Measurements from ENCODE around the gene CTNNA3.

CTNNA3 gene

GRCh38 chr10:67050415-67050814 is 645.6 kb downstream of the CTNNA3 start:
- in situ Hi-C loops (cut with HindIII; ENCODE audit: low sequenced_read_pairs) = no loop called here

- in situ Hi-C loops (cut with HindIII; ENCODE audit: low sequenced_read_pairs) = no loop called here
Measured at GRCh38 chr10:67049988-67050387, 646.0 kb downstream of the CTNNA3 start.

DNA sequence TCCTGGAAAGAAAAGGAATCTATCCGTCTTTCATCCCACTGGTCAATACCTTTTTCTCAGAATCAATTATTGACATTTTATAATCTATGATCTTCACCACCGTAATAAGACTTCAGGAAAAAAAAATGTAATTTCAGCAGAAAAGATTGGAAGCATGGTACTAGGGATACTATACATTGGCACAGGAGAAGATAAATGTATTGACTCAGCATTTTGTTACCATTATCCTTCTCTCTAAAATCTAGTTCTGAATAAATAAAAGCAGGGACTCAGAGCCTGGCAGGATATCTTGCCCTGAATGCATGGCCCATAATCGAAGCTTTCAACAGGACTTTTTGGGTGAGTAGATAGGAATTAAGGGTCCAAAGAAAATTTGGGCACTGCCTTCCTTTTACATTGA is 649.5 kb downstream of the CTNNA3 start:
- in situ Hi-C loops (cut with HindIII; ENCODE audit: low sequenced_read_pairs) = no loop called here

GRCh38 chr10:67045404-67045803 is 650.6 kb downstream of the CTNNA3 start:
- in situ Hi-C loops (cut with HindIII; ENCODE audit: low sequenced_read_pairs) = no loop called here

GRCh38 chr10:67043041-67043440 is 653.0 kb downstream of the CTNNA3 start:
- in situ Hi-C loops (cut with HindIII; ENCODE audit: low sequenced_read_pairs) = no loop called here

DNA sequence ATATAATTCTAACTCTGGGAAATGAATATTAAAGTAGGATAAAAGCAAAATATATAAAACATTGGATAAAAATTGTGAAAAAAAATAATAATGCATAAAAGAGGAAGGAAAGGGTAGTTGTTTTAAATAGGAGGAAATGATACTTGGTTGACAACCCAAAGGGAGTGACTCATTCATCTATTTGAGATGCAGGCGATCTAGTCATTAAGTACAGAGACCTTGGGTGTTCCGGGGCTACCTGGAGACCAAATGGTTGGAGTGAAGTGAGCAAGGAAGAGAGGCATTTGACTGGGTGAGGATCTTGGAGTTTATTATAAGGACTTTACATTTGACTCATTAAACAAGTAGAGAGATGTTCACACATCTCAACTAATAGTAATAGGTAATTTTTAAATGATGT is 659.2 kb downstream of the CTNNA3 start:
- in situ Hi-C loops (cut with HindIII; ENCODE audit: low sequenced_read_pairs) = no loop called here

DNA sequence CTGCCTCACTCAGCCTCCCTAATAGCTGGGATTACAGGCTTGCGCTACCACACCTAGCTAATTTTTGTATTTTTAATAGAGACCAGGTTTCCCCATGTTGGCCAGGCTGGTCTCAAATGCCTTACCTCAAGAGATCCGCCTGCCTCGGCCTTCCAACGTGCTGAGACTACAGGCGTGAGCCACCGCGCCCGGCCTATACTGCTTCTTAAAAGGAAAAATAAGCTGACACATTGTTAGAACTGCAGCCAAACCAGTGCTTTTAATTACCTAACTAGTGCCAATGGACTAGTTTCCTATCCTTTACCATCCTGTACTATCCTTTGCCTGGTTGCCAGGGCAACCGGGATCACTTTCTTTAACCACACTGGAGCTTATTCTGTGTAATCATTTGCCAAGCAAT is 662.1 kb downstream of the CTNNA3 start:
- in situ Hi-C loops (cut with HindIII; ENCODE audit: low sequenced_read_pairs) = no loop called here

DNA sequence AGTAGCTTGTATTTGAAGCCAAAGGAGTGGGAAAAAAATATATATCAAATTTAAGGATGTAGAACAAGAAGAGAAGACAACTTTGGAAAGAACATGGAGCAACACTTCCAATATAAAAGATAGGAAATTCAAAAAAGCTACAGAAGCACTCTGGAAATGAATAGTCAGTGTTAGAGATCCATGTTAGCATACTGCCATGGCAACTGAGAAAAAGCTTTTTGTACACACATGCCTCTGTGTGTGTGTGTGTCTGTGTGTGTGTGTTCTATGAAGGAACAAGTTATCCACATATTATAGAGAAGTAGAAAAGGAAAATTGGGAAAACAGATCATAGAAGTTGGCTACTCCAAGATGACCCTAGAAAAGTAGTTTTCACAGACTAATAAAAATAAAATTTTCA is 673.9 kb downstream of the CTNNA3 start:
- in situ Hi-C loops (cut with HindIII; ENCODE audit: low sequenced_read_pairs) = no loop called here

DNA sequence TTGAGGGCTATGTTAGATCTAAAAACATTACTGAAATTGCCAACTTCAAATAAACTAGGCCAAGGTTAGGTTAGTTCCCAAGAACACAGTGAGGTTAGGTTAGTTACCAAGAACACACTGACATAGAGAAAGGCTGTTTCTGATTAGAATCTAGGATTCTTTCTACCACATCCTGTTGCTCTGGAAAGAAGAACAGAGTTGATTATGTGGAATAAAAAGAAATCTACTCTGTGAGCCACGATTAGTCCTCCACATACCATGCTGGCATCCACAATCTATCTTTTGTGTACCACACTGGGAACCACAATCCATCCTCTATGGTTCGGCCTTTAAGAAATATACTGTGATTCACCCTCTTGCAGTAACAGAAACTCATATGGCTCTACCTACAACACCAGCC is 678.8 kb downstream of the CTNNA3 start:
- in situ Hi-C loops (cut with HindIII; ENCODE audit: low sequenced_read_pairs) = no loop called here

- in situ Hi-C loops (cut with HindIII; ENCODE audit: low sequenced_read_pairs) = no loop called here
Measured at GRCh38 chr10:67015225-67015624, 680.8 kb downstream of the CTNNA3 start.

DNA sequence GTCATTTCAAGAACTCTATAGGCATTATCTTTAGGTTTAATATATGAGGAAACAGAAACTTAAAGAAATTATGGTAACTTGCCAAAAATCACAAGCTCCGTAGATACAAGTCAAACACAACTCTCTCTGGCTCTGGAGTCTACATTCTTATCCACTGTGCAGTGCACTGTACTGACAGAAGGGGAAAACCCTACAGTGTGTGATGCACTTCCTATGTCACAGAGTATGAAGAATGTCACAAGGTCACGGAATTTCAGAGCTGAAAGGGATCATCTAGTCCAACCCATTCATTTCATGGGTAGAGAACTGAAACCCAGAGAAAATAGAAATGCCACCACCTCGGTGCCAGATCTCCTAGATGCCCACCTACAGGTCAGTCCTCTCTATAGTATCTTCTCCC is 684.0 kb downstream of the CTNNA3 start:
- in situ Hi-C loops (cut with HindIII; ENCODE audit: low sequenced_read_pairs) = no loop called here

DNA sequence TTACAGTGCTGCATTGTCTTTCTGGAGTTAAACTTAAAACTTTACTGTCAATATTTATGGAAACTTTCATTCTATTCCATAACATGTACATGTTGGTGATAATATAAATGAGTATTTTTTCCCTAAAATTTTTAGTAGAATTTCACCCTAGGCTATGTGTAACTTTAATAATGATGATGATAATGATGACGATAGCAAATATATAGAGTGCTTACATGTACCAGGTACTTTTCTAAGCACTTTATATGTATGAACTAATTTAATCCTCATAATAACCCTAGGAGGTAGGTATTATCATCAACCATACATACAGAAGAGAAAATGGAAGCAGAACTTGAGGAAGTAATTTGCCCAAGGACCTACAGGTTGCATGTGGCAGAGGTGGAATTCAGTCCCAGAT is 684.5 kb downstream of the CTNNA3 start:
- in situ Hi-C loops (cut with HindIII; ENCODE audit: low sequenced_read_pairs) = no loop called here

DNA sequence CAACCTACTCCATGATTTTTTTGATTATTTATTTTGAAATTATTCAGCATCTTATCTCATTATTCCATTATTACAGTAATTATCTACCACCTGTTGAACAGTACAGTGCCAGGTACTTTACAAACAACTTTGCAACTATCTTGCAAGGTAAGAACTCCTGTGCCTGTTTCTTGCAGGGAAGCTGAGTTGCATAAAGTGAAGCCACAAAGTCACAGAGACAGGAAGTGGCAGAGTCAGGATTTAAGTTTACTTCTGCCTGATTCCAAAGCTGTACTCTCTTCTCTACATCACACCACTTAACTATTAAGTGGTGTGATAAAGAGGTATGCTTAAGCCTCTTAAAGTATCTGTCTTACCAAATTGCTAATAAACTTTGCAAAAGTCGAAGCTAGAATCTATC is 690.0 kb downstream of the CTNNA3 start:
- in situ Hi-C loops (cut with HindIII; ENCODE audit: low sequenced_read_pairs) = no loop called here

DNA sequence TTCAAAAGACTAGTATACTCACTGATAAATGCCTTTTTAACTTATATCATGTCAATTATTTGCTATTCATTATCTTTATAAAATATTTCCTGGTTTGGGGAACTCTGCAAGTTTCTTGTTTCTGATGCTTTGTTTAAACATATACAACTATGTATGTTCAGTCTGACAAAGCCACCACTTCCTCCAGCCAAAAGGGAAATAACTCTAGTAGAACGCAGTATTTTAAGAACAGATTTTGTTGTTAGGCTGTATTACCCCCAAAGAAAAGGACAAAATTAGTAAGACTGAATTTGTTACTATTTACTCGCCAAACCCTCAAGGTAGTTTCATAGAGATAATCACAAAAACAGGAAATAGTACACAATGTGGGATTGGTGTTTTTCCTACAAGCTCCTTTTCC is 691.3 kb downstream of the CTNNA3 start:
- in situ Hi-C loops (cut with HindIII; ENCODE audit: low sequenced_read_pairs) = no loop called here

- in situ Hi-C loops (cut with HindIII; ENCODE audit: low sequenced_read_pairs) = no loop called here
Measured at GRCh38 chr10:66999762-67000545, 696.0 kb downstream of the CTNNA3 start.

DNA sequence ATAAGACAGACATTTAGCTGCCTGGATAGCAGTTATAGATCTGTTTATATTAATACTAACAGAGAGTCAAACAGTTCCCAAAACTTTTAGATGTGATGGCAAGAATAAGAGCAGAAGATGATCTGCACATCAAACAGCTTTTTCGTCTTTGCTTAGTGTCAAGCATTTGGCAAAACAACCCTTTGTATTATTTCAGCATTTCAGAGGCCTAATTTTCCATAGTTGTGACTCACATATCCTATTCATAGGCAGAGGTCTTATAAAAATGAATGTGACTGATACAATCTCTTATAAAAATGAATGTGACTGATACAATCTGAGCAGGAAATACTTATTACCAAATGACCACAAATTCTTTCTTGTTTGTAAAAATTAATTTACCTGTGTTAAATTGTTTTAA is 699.0 kb downstream of the CTNNA3 start:
- in situ Hi-C loops (cut with HindIII; ENCODE audit: low sequenced_read_pairs) = no loop called here

GRCh38 chr10:66990143-66990830 is 705.7 kb downstream of the CTNNA3 start:
- in situ Hi-C loops (cut with HindIII; ENCODE audit: low sequenced_read_pairs) = no loop called here

DNA sequence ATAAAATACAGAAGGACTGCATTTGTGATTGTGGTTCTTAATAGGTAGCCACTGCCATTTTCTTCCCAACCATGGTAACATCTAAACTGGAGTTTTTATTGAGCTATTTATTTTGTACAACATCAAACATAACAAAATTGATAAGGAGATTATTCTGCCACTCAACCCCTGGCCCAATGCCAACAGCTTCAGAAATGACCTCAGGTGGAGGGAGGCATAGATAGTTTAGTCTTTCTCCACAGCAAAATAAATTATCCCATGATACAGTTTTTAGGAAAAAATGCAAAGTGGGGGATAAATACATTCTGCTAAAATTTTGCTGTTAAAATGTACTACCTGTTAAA is 712.5 kb downstream of the CTNNA3 start:
- in situ Hi-C loops (cut with HindIII; ENCODE audit: low sequenced_read_pairs) = no loop called here

DNA sequence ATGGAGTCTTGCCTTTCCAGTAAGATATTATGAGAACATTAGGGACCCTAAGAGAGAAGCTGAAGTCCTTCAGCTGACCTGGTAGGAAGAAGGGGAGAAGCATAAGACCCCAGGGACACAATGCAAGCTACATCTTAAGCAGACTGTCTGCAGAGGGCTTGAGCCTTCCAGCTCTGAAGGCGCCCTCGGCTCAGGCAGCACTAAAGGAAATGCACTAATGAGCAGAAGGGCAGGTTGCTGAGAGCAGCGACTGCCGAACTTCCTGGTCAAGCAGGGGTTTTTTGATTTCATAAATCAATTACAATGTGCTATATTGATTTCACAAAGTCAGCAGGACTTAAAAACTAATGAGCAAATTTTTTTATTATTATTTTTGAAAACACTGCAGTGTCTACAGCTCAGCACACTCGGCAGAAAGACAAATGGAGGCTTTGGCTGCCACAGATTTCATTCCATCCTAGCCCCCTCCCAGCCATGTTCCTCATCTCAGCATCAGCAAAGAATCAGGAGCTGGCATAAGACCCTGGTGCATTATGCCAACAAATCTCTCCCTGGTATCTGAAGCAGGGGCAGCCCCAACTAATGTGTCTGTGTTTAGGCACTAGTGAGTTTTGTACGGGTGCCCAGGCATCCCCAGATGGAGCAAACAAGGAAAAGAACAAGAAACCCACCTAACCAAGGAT is 713.1 kb downstream of the CTNNA3 start:
- in situ Hi-C loops (cut with HindIII; ENCODE audit: low sequenced_read_pairs) = no loop called here

DNA sequence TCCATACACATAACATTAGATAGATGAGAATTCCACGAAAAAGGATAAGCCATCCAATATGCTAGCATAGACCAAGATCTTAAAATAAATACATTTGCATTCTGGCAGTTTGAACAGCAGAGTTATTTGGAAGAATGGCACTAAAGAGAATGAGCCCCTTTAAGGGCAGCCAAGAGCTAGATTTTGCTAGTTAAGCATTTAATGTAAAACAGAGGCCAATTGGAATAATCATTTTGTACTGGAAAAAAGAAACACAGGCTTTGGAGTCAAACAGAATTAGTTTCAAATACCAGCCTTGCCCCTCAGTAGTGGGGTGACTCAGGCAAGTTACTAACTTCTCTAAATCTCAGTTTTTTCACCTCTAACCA is 714.0 kb downstream of the CTNNA3 start:
- in situ Hi-C loops (cut with HindIII; ENCODE audit: low sequenced_read_pairs) = no loop called here

DNA sequence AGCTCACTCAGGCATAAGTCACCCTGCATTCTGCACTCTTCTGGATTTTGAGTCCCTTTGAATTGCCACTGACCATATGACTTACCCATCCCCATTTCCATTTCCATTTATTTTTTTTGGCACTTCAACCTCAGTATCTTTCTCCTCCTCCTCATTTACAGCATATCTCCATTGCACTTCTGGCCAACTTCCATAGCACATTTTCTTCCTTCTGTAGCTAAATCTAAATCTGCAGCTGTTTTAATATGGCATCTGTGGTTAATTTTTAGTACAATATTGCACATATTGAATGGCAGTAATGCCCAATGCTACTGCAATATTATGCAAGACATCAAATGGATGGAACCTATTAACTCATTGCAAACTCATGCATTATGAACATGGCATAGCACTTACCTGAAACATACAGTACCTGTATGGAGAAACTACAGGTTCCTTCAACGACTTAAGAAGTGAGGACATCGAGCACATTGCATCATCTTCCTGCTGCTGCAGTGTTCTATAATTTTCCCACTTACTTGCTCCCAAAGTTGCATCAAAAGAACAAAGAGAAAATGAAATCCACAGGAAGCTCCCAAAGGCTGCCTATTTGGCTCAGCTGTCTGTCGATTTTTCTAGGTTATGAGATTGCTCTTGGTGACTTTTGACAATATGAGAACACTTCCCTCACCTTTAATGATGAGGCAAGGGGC is 714.5 kb downstream of the CTNNA3 start:
- in situ Hi-C loops (cut with HindIII; ENCODE audit: low sequenced_read_pairs) = no loop called here
